ENCODE results near the gene CCDC80.

- TF ChIP-seq POLR2A (IDR thresholded peaks at IDR 0.05): no peak
- no peak for TF ChIP-seq CTCF (IDR thresholded peaks at IDR 0.05)
Observed at GRCh38 chr3:112555535-112556170, 85.3 kb downstream of the CCDC80 start.
